Keratinocyte (primary cell): ENCODE measurements around the gene MTHFD1L.

ENCODE experiments used
- EZH2 ChIP-seq: IDR thresholded peaks from one replicate; pipeline ENCODE4 v1.6.1; 2012; ENCODE audit warnings: inconsistent platforms, mild to moderate bottlenecking, low read length, moderate library complexity
- TF ChIP-seq, protein P1 (sequence below), 3 experiments: IDR thresholded peaks in 1 of 3; conservative IDR thresholded peaks in 1 of 3; optimal IDR thresholded peaks in 1 of 3; 2 replicates in 2 of 3; 3 replicates in 1 of 3; pipeline versions ENCODE3 to v1.5.1; 2011; ENCODE audit warnings: low read length in 3 of 3, mild to moderate bottlenecking in 3 of 3, moderate library complexity in 2 of 3, control low read depth in 1 of 3, inconsistent platforms in 1 of 3; ENCODE audit not compliant: insufficient read depth in 2 of 3; ENCODE audit errors: extremely low read depth in 1 of 3

DNA sequence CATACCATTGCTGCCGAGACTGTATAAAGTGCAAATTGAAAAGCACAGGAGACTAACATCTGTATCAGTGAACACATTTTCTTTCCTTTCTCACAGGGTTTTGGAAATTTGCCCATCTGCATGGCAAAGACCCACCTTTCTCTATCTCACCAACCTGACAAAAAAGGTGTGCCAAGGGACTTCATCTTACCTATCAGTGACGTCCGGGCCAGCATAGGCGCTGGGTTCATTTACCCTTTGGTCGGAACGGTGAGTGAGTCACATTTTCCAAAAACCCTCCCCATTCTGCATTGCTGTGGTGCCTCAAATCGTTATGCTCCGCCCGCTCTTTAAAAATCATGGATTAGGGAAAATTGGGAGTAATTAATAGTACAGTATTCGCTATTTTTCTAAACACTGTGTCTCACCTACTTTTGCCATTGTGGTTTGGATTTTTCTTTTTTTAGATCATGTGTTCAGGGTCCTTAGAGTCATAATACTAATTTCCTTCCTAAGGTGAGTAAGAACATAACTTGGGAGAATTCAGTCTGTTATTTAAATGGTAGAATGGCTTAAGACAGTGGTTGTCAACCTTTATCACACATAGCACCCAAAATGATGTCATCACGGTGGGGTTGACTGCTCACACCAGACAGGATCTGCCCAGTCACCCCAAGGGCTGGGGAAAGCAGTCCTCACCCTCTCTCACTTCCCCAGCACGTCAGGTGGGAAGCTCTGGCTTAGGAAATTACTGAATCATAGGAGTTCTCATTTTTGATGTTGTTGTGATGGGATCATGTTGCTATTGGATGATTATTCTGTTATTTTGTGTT is 171.6 kb downstream of the MTHFD1L start:
- TF ChIP-seq, protein P1, sequence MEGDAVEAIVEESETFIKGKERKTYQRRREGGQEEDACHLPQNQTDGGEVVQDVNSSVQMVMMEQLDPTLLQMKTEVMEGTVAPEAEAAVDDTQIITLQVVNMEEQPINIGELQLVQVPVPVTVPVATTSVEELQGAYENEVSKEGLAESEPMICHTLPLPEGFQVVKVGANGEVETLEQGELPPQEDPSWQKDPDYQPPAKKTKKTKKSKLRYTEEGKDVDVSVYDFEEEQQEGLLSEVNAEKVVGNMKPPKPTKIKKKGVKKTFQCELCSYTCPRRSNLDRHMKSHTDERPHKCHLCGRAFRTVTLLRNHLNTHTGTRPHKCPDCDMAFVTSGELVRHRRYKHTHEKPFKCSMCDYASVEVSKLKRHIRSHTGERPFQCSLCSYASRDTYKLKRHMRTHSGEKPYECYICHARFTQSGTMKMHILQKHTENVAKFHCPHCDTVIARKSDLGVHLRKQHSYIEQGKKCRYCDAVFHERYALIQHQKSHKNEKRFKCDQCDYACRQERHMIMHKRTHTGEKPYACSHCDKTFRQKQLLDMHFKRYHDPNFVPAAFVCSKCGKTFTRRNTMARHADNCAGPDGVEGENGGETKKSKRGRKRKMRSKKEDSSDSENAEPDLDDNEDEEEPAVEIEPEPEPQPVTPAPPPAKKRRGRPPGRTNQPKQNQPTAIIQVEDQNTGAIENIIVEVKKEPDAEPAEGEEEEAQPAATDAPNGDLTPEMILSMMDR (optimal IDR thresholded peaks at IDR 0.05 in 1 of 3, IDR thresholded peaks at IDR 0.05 in 1 of 3, conservative IDR thresholded peaks at IDR 0.05 in 1 of 3; ENCODE audit: extremely low read depth in 1 of 3, insufficient read depth in 2 of 3, low read length in 3 of 3), result no peak
- TF ChIP-seq EZH2, result no peak
